GM21526 (cell line): ENCODE data around the gene HNRNPA3.
"Not testable (repeated sequence)": the region's sequence is repeated elsewhere in the genome, so short reads cannot be mapped to it uniquely, and the experiment has no call there.

Source experiments
- ATAC-seq: cut with Tn5 transposase; IDR thresholded peaks from one replicate; pipeline ENCODE4 v1.9.1; 2021; ENCODE audit warnings: moderate library complexity; ENCODE audit not compliant: unreplicated experiment, low FRiP score

Gene HNRNPA3

DNA sequence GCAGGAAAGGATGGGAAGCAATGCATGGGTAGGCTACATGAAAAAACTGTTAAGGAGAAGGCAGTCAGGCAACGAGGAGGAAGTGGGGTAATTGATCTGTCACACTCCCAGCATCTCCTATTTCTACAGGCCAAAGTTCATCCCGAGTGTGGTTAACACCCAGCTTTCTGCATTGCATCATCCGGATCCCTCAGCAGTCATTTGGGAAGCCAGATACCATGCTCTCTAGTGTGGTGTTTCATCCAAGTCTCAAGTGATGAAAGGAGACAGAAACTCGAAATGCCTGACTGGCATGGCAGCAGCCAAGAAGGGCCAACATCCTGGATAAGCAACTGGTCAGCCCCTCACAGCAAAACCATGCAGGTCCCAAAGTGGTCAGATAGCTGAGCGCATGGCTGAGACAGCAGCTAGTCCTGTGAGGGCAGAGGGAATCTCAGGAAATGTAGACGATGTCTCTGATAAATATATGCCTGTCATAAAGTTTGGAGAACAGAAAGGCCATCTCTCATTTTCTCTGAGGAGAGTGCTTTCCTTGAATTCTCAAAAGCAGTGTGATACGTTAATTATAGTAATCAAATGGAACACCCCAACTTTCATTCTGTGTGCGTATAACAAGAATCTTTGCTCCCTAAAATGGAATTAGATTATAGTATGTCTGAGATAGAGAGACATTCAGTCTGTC, 24.8 kb upstream of the HNRNPA3 start:
- no peak for ATAC-seq

DNA sequence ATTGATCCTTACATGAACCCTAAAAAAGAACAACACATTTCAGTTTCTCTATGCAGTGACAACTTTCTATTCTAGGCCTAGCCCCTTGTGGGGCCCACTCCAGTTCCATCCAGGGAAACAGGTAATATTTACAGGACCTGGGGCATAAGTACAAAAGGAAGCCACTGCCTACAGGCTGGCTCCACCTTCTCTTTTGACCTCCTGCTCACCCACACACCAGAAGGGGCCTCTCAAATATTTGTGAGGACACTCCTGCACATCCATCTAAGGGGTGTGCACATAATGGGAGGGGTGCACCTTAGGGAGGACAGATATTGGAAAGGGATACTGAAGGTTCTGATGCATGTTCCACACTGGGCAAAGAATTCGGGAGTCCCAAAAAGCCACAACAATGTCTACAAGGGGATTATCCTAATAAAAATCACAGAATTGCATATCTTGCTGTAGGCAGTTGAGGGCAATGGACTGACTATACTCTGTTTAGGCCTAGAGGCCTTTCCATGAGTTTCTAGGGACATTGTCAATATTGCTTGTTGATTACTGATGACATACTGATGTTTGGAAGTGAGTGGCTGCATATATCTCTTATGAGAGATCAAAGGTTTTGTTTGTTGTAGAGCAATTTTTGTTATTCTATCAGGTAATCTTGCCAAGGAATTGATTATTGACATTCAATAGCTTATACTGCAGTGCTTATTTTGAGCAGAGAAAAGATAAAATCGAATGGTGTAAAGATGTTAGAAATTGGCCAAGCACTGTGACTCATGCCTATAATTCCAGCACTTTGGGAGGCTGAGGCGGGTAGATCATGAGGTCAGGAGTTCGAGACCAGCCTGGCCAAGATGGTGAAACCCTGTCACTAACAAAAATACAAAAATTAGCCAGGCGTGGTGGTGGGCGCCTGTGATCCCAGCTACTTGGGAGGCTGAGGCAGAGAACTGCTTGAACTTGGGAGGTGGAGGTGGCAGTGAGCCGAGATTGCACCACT, 23.8 kb upstream of the HNRNPA3 start:
- no peak for ATAC-seq

DNA sequence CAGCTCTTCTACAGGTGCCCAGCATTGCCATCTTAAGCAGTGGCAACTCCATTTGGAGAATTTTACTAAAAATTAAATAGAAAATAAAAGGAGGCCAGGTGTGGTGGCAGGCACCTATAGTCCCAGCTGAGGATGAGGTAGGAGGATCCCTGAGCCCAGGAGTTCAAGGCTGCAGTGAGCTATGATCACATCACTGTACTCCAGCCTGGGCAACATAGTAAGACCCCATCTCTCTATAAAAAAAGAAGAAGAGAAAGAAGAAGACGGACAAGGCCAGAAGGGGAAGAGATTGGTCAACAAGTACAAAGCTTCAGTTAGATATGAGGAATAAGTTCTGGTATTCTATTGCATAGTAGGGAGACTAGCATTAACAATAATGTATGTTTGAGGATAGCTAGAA, 21.7 kb upstream of the HNRNPA3 start:
- ATAC-seq: no peak

DNA sequence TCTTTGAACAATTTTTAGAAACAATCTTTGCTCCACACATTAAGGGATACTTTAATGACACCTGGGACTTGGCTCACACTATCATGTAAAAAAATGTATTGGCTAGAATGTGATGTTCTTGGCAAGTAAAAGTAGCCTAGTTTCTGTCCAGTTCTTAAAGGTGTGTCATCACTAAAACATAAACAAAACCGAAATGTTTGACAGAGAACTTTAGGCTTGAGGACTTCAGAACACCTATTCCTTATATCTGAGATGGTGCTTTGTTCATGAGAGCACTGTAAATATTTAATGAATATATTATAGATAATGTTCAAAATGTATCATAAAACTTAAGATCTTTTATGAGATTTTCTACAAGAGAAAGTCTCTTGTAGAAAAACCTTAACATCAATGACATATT, 19.8 kb upstream of the HNRNPA3 start:
- no peak for ATAC-seq

DNA sequence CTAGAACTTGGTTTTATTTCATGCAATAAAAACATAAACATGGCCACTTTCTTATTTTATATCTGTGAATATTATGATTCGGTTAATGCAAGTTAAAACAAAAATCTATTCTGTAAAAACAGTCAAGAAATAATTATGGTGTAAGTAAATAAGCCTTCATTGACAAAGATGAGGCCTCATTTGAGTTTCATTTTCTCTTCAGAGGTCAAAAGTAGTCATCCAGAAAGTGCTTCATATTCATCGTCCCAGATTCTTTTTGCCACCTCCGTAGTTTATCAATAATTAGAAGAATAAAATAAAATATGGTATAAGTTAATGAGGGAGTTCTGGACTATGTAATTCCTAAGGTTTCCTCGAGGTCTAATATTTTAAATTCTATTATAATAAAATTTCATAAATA, 19.4 kb upstream of the HNRNPA3 start:
- ATAC-seq: peak; percentile 60

- ATAC-seq: no peak
Observed at GRCh38 chr2:177195194-177195593, 17.4 kb upstream of the HNRNPA3 start.

DNA sequence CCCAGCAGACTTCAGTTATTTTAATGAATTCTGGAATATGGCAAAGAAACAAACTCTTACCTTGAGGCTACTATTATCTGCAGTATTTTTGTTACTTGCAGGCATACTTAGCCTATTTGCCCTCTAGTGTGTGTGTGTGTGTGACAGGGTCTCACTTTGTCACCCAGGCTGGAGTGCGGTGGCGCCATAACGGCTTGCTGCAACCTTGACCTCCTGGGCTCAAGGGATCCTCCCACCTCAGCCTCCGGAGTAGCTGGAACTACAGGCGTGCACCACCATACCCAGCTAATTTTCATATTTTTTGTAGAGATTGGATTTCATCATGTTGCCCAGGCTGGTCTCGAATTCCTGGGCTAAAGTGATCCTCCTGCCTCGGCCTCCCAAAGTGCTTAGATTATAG, 12.2 kb upstream of the HNRNPA3 start:
- ATAC-seq: not testable (repeated sequence)

DNA sequence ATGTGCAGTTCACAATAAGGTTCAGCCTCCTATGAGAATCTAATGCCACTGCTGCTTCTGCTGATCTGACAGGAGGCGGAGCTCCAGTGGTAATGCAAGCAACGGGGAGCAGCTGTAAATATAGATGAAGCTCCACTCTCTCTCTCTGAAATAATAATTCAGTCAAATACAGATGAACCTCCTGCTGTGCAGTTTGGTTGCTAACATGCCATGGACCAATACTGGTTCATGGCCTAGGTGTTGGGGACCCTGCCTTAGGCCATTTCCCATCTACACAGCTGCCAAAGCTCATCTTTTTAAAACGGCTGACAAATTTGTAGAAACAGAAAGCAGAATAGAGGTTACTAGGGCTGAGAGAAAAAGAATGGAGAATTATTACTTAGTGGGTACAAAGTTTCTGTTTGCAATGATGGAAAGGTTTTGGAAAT, 10.7 kb upstream of the HNRNPA3 start:
- ATAC-seq: no peak

DNA sequence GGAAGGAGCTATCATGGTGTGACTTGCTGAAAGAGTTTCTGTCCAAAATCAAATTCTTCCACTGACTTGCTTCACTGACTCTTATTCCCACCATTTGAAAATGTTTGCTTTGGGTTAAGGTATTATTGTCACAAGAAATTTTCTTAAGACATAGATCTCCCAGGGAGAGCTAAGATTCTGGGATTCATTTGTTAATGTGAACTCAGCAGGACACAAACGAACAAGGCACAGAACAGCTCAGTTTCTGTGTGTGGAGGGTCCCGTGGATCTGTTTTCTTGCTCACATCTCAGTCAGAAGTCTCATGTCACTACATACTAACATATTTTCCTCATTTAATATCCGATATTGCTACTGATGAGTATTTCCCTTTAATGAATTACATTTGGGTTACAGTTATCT, 8.2 kb upstream of the HNRNPA3 start:
- no peak for ATAC-seq

- ATAC-seq: peak; percentile 71
Observed at GRCh38 chr2:177207101-177207500, 5.5 kb upstream of the HNRNPA3 start.

GRCh38 chr2:177211169-177211568, 1.4 kb upstream of the HNRNPA3 start:
- ATAC-seq: no peak

- no peak for ATAC-seq
Observed at GRCh38 chr2:177211576-177212105, 953 bp upstream of the HNRNPA3 start.

DNA sequence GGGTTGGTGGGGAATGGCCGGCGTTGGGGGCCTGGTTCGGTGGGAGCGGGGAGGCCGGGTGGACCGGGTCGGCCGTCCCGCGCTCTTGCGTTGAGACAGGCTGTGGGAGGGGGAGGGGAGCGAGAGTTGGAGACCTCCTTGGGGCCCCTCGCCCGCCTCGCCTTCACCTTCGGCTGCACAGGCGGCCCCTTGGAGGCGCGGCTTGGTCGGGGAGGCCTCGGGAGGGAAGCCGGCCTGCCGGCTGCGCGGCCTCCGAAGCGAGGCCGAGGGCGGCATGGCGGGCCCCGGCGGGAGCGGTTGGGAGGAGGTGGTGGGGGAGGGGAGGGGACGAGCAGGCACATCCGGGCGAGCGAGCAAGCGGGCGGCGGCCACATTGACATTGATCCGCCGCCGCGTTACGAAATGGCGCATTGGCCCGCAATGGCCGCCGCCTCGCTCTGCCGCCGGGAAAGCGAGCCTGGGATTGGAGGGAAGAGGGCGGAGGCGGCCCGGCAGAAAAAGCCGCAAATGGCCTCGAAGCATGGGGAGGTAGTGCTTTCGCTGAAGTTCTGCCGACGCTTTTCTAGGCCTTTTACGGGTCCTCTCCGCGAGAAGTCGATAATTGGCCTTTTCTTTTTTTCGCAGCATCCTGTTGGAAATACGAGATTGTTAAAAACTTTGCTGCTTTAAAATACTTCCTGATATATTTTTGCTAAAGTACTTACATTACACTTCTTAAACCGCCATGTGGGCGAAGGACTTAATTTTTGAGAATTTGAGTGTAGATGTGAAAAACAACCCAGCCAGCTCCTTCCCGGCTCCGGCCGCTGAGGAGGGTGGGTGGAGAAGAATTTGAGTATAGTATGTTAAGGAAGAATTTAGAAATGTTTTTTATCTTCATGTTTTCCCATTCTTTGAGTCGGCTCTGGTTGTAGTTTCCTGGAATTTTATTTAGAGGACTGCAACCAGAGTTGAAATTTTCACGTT, 580 bp downstream of the HNRNPA3 start:
- ATAC-seq: peak; percentile 47

DNA sequence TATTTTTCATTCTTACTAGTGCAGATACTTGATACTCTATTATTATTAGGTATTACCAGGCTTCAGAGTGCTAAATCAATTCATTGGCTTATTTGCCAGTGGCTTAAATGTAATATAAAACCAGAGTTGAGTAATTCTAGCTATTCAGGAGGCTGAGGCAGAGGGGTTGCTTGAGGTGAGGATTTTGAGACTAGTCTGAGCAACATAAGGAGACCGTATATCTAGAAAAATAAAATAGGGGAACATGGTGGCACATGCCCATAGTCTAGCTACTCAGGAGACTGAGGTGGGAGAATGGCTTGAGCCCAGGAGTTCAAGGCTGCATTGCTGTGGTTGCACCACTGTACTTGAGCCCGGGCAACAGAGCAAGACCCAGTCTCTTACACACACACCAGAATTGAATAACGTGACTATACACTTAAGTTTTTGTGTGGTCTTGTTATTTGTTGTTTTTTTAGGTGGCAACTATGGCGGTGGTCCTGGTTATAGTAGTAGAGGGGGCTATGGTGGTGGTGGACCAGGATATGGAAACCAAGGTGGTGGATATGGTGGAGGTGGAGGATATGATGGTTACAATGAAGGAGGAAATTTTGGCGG, 4.8 kb downstream of the HNRNPA3 start:
- ATAC-seq: no peak

- not testable (repeated sequence) for ATAC-seq
Observed at GRCh38 chr2:177219787-177220186, 7.2 kb downstream of the HNRNPA3 start.

DNA sequence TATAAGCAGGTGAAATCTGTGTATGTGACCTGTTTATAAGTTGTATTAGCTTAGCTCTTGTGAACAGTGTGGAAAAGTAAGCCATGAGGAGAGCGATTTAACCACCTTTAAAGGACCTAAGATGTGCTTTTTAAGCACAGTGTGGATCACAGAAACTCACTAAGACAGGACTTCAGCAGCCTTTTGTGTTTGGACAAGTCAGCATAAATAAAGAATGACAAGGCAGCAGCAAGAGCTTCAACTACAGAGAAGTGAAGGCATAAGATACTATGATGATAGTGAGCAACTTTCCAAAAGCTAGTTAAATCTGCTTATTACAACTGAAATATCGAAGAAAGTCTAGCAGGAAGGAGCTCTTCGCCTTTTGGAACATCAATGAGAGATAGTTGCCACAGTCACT, 8.9 kb downstream of the HNRNPA3 start:
- no peak for ATAC-seq

DNA sequence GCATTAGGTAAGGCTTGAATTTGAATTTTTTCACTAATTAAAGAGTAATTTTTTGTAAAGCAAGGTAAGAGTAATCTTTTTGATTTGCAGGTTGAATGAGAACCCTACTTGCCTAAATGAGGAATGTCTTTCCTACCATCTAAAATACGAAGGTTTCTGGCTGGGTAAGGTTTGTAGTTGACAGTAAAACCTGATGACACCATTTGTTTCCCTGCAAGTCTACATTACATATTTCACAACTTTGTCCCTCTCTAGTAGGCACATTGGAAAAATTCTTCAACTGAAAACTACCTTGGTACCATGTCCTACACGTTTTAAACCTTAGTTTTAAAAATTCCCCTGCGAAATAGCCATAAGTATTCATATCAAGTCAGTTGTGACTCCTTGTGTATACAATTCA, 9.4 kb downstream of the HNRNPA3 start:
- ATAC-seq: no peak

DNA sequence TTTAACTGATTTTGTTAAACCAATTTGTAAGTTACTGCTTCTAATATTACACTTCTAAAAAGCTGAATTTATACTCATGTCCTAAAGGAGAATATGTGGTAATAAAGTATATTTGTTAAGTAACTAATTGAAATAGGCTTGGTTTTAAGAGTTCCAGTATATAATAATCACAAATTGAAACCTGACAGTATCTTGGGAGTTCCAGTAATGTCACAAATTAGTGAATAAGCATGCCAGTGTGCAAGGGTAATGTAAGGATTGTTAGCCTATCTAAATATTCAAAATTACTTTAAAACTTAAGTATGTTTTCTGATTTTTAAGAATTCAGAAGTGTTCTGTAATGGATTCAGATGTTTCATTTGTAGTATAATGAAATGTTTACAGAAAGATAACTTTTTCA, 10.8 kb downstream of the HNRNPA3 start:
- not testable (repeated sequence) for ATAC-seq

GRCh38 chr2:177225965-177226360, 13.4 kb downstream of the HNRNPA3 start:
- no peak for ATAC-seq
